Activated naive CD4-positive, alpha-beta T cell treated with anti-CD3 and anti-CD28 coated beads, Interleukin-2, amount 10 ng/mL, durations not matched to agents 7 days and 5 days (primary cell): ENCODE measurements around the gene DHRS4L2.
A peak's percentile ranks its signal among the peaks of the same experiment; 100 is the strongest.
"Not testable (repeated sequence)": the region's sequence is repeated elsewhere in the genome, so short reads cannot be mapped to it uniquely, and the experiment has no call there.

Experiments
- CTCF ChIA-PET: fragments of 350-600 bp; sonication (Branson Sonifier 250); formaldehyde crosslinking; loops from one replicate; lab custom pipeline; 2021; ENCODE audit warnings: antibody characterized with exemption; lab: Charles Lee
- DNase-seq: peaks from one replicate; pipeline ENCODE4 v3.0.0-alpha.2; 2020
- H3K27ac Mint-ChIP-seq: one replicate; pipeline ENCODE4 v1.8.0; 2021; ENCODE audit warnings: mild to moderate bottlenecking, moderate library complexity, mixed read lengths
- H3K27me3 Mint-ChIP-seq: one replicate; pipeline ENCODE4 v1.8.0; 2021; ENCODE audit warnings: mild to moderate bottlenecking, mixed read lengths
- H3K36me3 Mint-ChIP-seq: one replicate; pipeline ENCODE4 v1.8.0; 2021; ENCODE audit warnings: mixed read lengths
- H3K4me1 Mint-ChIP-seq: one replicate; pipeline ENCODE4 v1.8.0; 2021; ENCODE audit warnings: mixed read lengths
- H3K4me3 Mint-ChIP-seq: one replicate; pipeline ENCODE4 v1.8.0; 2021; ENCODE audit warnings: mild to moderate bottlenecking, moderate library complexity, mixed read lengths
- H3K9me3 Mint-ChIP-seq: one replicate; pipeline ENCODE4 v1.8.0; 2021; ENCODE audit warnings: mixed read lengths

Gene DHRS4L2

DNA sequence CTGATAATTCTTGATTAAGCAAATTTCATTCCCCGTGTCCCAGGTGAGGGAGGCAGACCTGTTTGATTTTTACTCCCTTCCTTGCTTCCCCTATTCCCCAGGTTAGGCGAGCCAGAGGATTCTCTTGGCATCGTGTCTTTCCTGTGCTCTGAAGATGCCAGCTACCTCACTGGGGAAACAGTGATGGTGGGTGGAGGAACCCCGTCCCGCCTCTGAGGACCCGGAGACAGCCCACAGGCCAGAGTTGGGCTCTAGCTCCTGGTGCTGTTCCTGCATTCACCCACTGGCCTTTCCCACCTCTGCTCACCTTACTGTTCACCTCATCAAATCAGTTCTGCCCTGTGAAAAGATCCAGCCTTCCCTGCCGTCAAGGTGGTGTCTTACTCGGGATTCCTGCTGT lies 62.0 kb downstream of the DHRS4L2 start:
- Mint-ChIP-seq H3K4me1 (peaks cover 16% of the 10 kb centered on the region), H3K27me3 (peaks cover 79% of the 10 kb centered on the region), H3K4me3 (peak overlapping the region; percentile 69)
- H3K36me3 Mint-ChIP-seq, H3K27ac Mint-ChIP-seq, DNase-seq, H3K9me3 Mint-ChIP-seq: not testable (repeated sequence)
- CTCF ChIA-PET = interaction anchor here (1.1 to 3.3 kb wide), 2 partner anchors 58 to 111 kb away, joined by 3 to 11 read pairs; partner anchors contain the start of gene IRF9

- peaks cover 16% of the 10 kb centered on the region for H3K4me1 Mint-ChIP-seq
- peaks cover 83% of the 10 kb centered on the region for H3K27me3 Mint-ChIP-seq
- H3K9me3 Mint-ChIP-seq = no peaks in the 10 kb centered on the region
- H3K4me3 Mint-ChIP-seq = peak overlapping the region; percentile 69
- no peak overlapping the region for H3K27ac Mint-ChIP-seq
- peak; percentile 38 for DNase-seq
- CTCF ChIA-PET = interaction anchor here (1.1 to 3.3 kb wide), 2 partner anchors 57 to 110 kb away, joined by 3 to 11 read pairs; partner anchors contain the start of gene IRF9
- no peaks in the 10 kb centered on the region for H3K36me3 Mint-ChIP-seq
These were observed 62.6 kb downstream of the DHRS4L2 start for GRCh38 chr14:24051176-24051788.

GRCh38 chr14:24051789-24052655 lies 63.3 kb downstream of the DHRS4L2 start, which contains the start of gene CARMIL3:
Gene CARMIL3 (plus strand): TSS chr14:24052009. CDS start chr14:24052154, 145 bp downstream.
- Mint-ChIP-seq H3K27ac (no peak within 1 kb of the TSS), H3K4me1 (peaks cover 16% of the 10 kb centered on the region), H3K36me3 (no peaks in the 10 kb centered on the region), H3K9me3 (no peaks in the 10 kb centered on the region), H3K4me3 (peak within 1 kb of the TSS; percentile 69), H3K27me3 (peaks cover 89% of the 10 kb centered on the region)
- CTCF ChIA-PET = interaction anchor here (1.1 to 3.3 kb wide), 2 partner anchors 57 to 109 kb away, joined by 3 to 11 read pairs; partner anchors contain the start of gene IRF9
- peak; percentile 78 for DNase-seq

GRCh38 chr14:24052656-24053547 lies 64.2 kb downstream of the DHRS4L2 start:
- peaks cover 88% of the 10 kb centered on the region for H3K27me3 Mint-ChIP-seq
- DNase-seq = no peak
- no peaks in the 10 kb centered on the region for H3K36me3 Mint-ChIP-seq
- peaks cover 16% of the 10 kb centered on the region for H3K4me1 Mint-ChIP-seq
- peak overlapping the region; percentile 50 for H3K4me3 Mint-ChIP-seq
- CTCF ChIA-PET = interaction anchor here (1.6 to 3.3 kb wide), 2 partner anchors 38 to 56 kb away, joined by 4 to 11 read pairs; no protein-coding TSS in a partner anchor
- no peaks in the 10 kb centered on the region for H3K9me3 Mint-ChIP-seq
- no peak overlapping the region for H3K27ac Mint-ChIP-seq

GRCh38 chr14:24053548-24054323 lies 65.0 kb downstream of the DHRS4L2 start:
- DNase-seq = no peak
- Mint-ChIP-seq H3K27me3 (peaks cover 85% of the 10 kb centered on the region), H3K27ac (no peak overlapping the region), H3K36me3 (no peaks in the 10 kb centered on the region), H3K9me3 (no peaks in the 10 kb centered on the region), H3K4me1 (peaks cover 21% of the 10 kb centered on the region), H3K4me3 (peak overlapping the region; percentile 50)
- CTCF ChIA-PET = interaction anchor here (1.0 to 1.6 kb wide), 3 partner anchors 37 to 279 kb away, joined by 4 to 7 read pairs (median 4); no protein-coding TSS in a partner anchor

GRCh38 chr14:24054324-24054641 lies 65.6 kb downstream of the DHRS4L2 start:
- Mint-ChIP-seq H3K9me3 (no peaks in the 10 kb centered on the region), H3K4me1 (peaks cover 21% of the 10 kb centered on the region), H3K36me3 (no peaks in the 10 kb centered on the region), H3K27me3 (peaks cover 80% of the 10 kb centered on the region), H3K27ac (no peak overlapping the region), H3K4me3 (no peak overlapping the region)
- no peak for DNase-seq
- CTCF ChIA-PET = interaction anchor here (1.0 to 1.6 kb wide), 3 partner anchors 37 to 278 kb away, joined by 4 to 7 read pairs (median 4); no protein-coding TSS in a partner anchor

GRCh38 chr14:24054646-24055045 lies 65.9 kb downstream of the DHRS4L2 start:
- no peak for DNase-seq
- CTCF ChIA-PET = interaction anchor here (1.0 to 1.6 kb wide), 3 partner anchors 36 to 278 kb away, joined by 4 to 7 read pairs (median 4); no protein-coding TSS in a partner anchor
- H3K4me3 Mint-ChIP-seq = no peak overlapping the region
- no peaks in the 10 kb centered on the region for H3K9me3 Mint-ChIP-seq
- H3K27me3 Mint-ChIP-seq = peaks cover 76% of the 10 kb centered on the region
- peaks cover 21% of the 10 kb centered on the region for H3K4me1 Mint-ChIP-seq
- H3K27ac Mint-ChIP-seq = no peak overlapping the region
- H3K36me3 Mint-ChIP-seq = no peaks in the 10 kb centered on the region
